Endothelial cell (in vitro differentiated cells): ENCODE measurements around the gene PRR15. TPM values are rescaled to one million over a fixed set of nuclear protein-coding genes. Genes with fewer than 3 reads are reported as not detected.

ENCODE experiments used
- DNase-seq: peaks from one replicate; pipeline ENCODE4 v3.0.0; 2021; ENCODE audit warnings: low spot score
- H3K27ac Mint-ChIP-seq: one replicate; pipeline ENCODE4 v1.8.0; 2021; ENCODE audit warnings: mixed read lengths, inconsistent platforms; ENCODE audit not compliant: unreplicated experiment
- H3K27me3 Mint-ChIP-seq: one replicate; pipeline ENCODE4 v1.8.0; 2021; ENCODE audit warnings: mild to moderate bottlenecking, moderate library complexity, mixed read lengths, inconsistent platforms; ENCODE audit not compliant: unreplicated experiment
- H3K36me3 Mint-ChIP-seq: one replicate; pipeline ENCODE4 v1.8.0; 2021; ENCODE audit warnings: mild to moderate bottlenecking, low read depth, mixed read lengths, inconsistent platforms; ENCODE audit not compliant: unreplicated experiment
- H3K4me1 Mint-ChIP-seq: one replicate; pipeline ENCODE4 v1.8.0; 2021; ENCODE audit warnings: mild to moderate bottlenecking, mixed read lengths, inconsistent platforms; ENCODE audit not compliant: unreplicated experiment
- H3K4me3 Mint-ChIP-seq: one replicate; pipeline ENCODE4 v1.8.0; 2021; ENCODE audit warnings: mild to moderate bottlenecking, mixed read lengths, inconsistent platforms; ENCODE audit not compliant: unreplicated experiment
- H3K9me3 Mint-ChIP-seq: one replicate; pipeline ENCODE4 v1.8.0; 2021; ENCODE audit warnings: mixed read lengths, inconsistent platforms; ENCODE audit not compliant: unreplicated experiment
- CTCF ChIP-seq: fragments of 200-600 bp; sonication (generic); IDR thresholded peaks from one replicate; pipeline ENCODE4 v1.5.0; 2021; ENCODE audit warnings: antibody characterized with exemption; ENCODE audit not compliant: unreplicated experiment
- total RNA-seq: library from RNA; stranded (reverse); fragmentation: NEBNext Ultra II Directional; extraction: Animal tissue kit (Norgen Biotek cat#: 25700); gene quantifications from one replicate; pipeline ENCODE4 v1.2.1, GENCODE V29; 2021; ENCODE audit not compliant: unreplicated experiment

The PRR15 gene
- total RNA-seq, 1 donor from 2014 or later: 2.9 TPM

GRCh38 chr7:29606287-29606721 lies 42.7 kb downstream of the PRR15 start:
- no peak for DNase-seq
- no peak overlapping the region for H3K4me3 Mint-ChIP-seq
- no peak for TF ChIP-seq CTCF
- H3K4me1 Mint-ChIP-seq: peaks cover 3% of the 10 kb centered on the region
- H3K9me3 Mint-ChIP-seq: no peaks in the 10 kb centered on the region
- no peaks in the 10 kb centered on the region for H3K36me3 Mint-ChIP-seq
- H3K27ac Mint-ChIP-seq: no peak overlapping the region
- H3K27me3 Mint-ChIP-seq: peaks cover 2% of the 10 kb centered on the region

GRCh38 chr7:29606830-29607229 lies 43.2 kb downstream of the PRR15 start:
- no peak for DNase-seq
- H3K36me3 Mint-ChIP-seq: no peaks in the 10 kb centered on the region
- H3K27me3 Mint-ChIP-seq: peaks cover 2% of the 10 kb centered on the region
- no peak overlapping the region for H3K27ac Mint-ChIP-seq
- no peaks in the 10 kb centered on the region for H3K9me3 Mint-ChIP-seq
- no peak for TF ChIP-seq CTCF
- H3K4me3 Mint-ChIP-seq: no peak overlapping the region
- H3K4me1 Mint-ChIP-seq: peaks cover 3% of the 10 kb centered on the region

- DNase-seq: no peak
- Mint-ChIP-seq H3K9me3 (no peaks in the 10 kb centered on the region), H3K27me3 (peaks cover 2% of the 10 kb centered on the region), H3K4me3 (no peak overlapping the region), H3K4me1 (peaks cover 3% of the 10 kb centered on the region), H3K36me3 (no peaks in the 10 kb centered on the region), H3K27ac (no peak overlapping the region)
- no peak for TF ChIP-seq CTCF
Measured at GRCh38 chr7:29607259-29607658, 43.6 kb downstream of the PRR15 start.

GRCh38 chr7:29607889-29608288 lies 44.3 kb downstream of the PRR15 start:
- H3K27me3 Mint-ChIP-seq: peaks cover 2% of the 10 kb centered on the region
- DNase-seq: no peak
- H3K27ac Mint-ChIP-seq: no peak overlapping the region
- no peaks in the 10 kb centered on the region for H3K36me3 Mint-ChIP-seq
- no peak for TF ChIP-seq CTCF
- H3K9me3 Mint-ChIP-seq: no peaks in the 10 kb centered on the region
- H3K4me1 Mint-ChIP-seq: peaks cover 3% of the 10 kb centered on the region
- H3K4me3 Mint-ChIP-seq: no peak overlapping the region

- Mint-ChIP-seq H3K9me3 (no peaks in the 10 kb centered on the region), H3K4me3 (no peak overlapping the region), H3K27ac (no peak overlapping the region), H3K4me1 (peaks cover 3% of the 10 kb centered on the region), H3K27me3 (peaks cover 2% of the 10 kb centered on the region), H3K36me3 (no peaks in the 10 kb centered on the region)
- peak; percentile 78 for TF ChIP-seq CTCF
- DNase-seq: peak; percentile 16
Measured at GRCh38 chr7:29609162-29610037, 45.8 kb downstream of the PRR15 start.
